H1 (cell line): ENCODE measurements around the gene LRRK1. TPM values are rescaled to one million over a fixed set of nuclear protein-coding genes. Genes with fewer than 3 reads are reported as not detected.

ENCODE experiments used
- CTCF ChIA-PET: fragments of 300-600 bp; sonication (Branson Sonifier 250); formaldehyde crosslinking; loops from one replicate; lab custom pipeline; 2021; ENCODE audit not compliant: partially characterized antibody; lab: Charles Lee
- POLR2A ChIA-PET: fragments of 300-600 bp; sonication (Branson Sonifier 250); formaldehyde crosslinking; loops from one replicate; lab custom pipeline; 2021; ENCODE audit warnings: inconsistent platforms; ENCODE audit not compliant: partially characterized antibody; lab: Charles Lee
- DNase-seq, 2 experiments: peaks; one replicate each; pipeline versions ENCODE4 v3.0.0 to v3.0.0-alpha.2; 2010 to 2022; ENCODE audit warnings: low spot score in 2 of 2, low read depth in 1 of 2, mixed read lengths in 1 of 2
- FAIRE-seq: peaks from 2 replicates; lab custom pipeline; 2011; peaks lifted over from hg19 to GRCh38; lab: Jason Lieb, UNC
- H2AFZ ChIP-seq: 2 replicates; pipeline ENCODE4 v1.8.1; 2012; ENCODE audit warnings: low read length, inconsistent platforms
- H2AK5ac ChIP-seq: 2 replicates; pipeline ENCODE4 v1.6.1; 2013; ENCODE audit warnings: low read depth, low read length
- H2BK120ac ChIP-seq: replicated peaks from 2 replicates; pipeline ENCODE3; 2013; ENCODE audit warnings: low read depth, low read length, inconsistent platforms
- H2BK12ac ChIP-seq: 2 replicates; pipeline ENCODE4 v1.6.1; 2013; ENCODE audit warnings: low read depth, low read length
- H2BK15ac ChIP-seq: 2 replicates; pipeline ENCODE4 v1.6.1; 2013; ENCODE audit warnings: low read length
- H2BK20ac ChIP-seq: 2 replicates; pipeline ENCODE4 v1.6.1; 2013; ENCODE audit warnings: low read length
- H2BK5ac ChIP-seq: 2 replicates; pipeline ENCODE4 v1.6.1; 2013; ENCODE audit warnings: low read depth, low read length
- H3K14ac ChIP-seq: 2 replicates; pipeline ENCODE4 v1.6.1; 2013; ENCODE audit warnings: inconsistent platforms; ENCODE audit not compliant: insufficient read length
- H3K18ac ChIP-seq: 2 replicates; pipeline ENCODE4 v1.6.1; 2013; ENCODE audit warnings: low read length; ENCODE audit errors: extremely low read depth
- H3K23ac ChIP-seq: 2 replicates; pipeline ENCODE4 v1.6.1; 2013; ENCODE audit warnings: inconsistent platforms; ENCODE audit not compliant: insufficient read length
- H3K23me2 ChIP-seq: 2 replicates; pipeline ENCODE4 v1.6.1; 2013; ENCODE audit warnings: low read depth, low read length
- H3K27ac ChIP-seq: 2 replicates; pipeline ENCODE4 v1.6.1; 2011; ENCODE audit warnings: low read depth, low read length, inconsistent platforms
- H3K27me3 ChIP-seq, 4 experiments: replicated peaks in 1 of 4; 1 replicate in 1 of 4; 2 replicates in 3 of 4; pipeline versions ENCODE4 v1.6.1 to v1.8.1; 2011 to 2013; ENCODE audit warnings: low read length in 3 of 4, mild to moderate bottlenecking in 3 of 4, inconsistent platforms in 2 of 4, mixed read lengths in 2 of 4, moderate library complexity in 1 of 4; ENCODE audit not compliant: control insufficient read depth in 3 of 4, insufficient read depth in 3 of 4; ENCODE audit errors: extremely low read depth in 1 of 4
- H3K36me3 ChIP-seq, 4 experiments: 2 replicates each; pipeline versions ENCODE4 v1.6.1 to v1.8.1; 2011 to 2013; ENCODE audit warnings: mild to moderate bottlenecking in 4 of 4, low read length in 3 of 4, moderate library complexity in 2 of 4, control low read depth in 1 of 4, inconsistent platforms in 1 of 4; ENCODE audit not compliant: insufficient read depth in 4 of 4, control insufficient read depth in 2 of 4
- H3K4ac ChIP-seq: replicated peaks from 2 replicates; pipeline ENCODE3; 2013; ENCODE audit warnings: low read length, low read depth, mixed read lengths, inconsistent platforms; ENCODE audit not compliant: insufficient read length
- H3K4me1 ChIP-seq, 4 experiments: replicated peaks in 1 of 4; 1 replicate in 1 of 4; 2 replicates in 3 of 4; pipeline versions ENCODE4 v1.6.1 to v1.8.1; 2011 to 2013; ENCODE audit warnings: low read length in 3 of 4, inconsistent platforms in 2 of 4, mixed read lengths in 1 of 4; ENCODE audit not compliant: insufficient read depth in 4 of 4, control insufficient read depth in 3 of 4
- H3K4me2 ChIP-seq, 2 experiments: 2 replicates each; pipeline versions ENCODE4 v1.6.1 to v1.8.1; 2011 to 2013; ENCODE audit warnings: low read depth in 2 of 2, low read length in 2 of 2, control low read depth in 1 of 2, inconsistent platforms in 1 of 2, mild to moderate bottlenecking in 1 of 2; ENCODE audit not compliant: insufficient read depth in 1 of 2
- H3K4me3 ChIP-seq, 4 experiments: fragments of 200-600, 300-600 bp in 1 of 4; sonication (generic), shearing (Covaris generic), sonication (Bioruptor Twin) in 1 of 4; 2 replicates each; pipeline versions ENCODE4 v1.5.1 to v1.8.1; 2011 to 2016; ENCODE audit warnings: low read length in 4 of 4, low read depth in 3 of 4, control low read depth in 2 of 4, inconsistent platforms in 2 of 4, mild to moderate bottlenecking in 2 of 4, mixed read lengths in 1 of 4, moderate library complexity in 1 of 4; ENCODE audit not compliant: insufficient read depth in 2 of 4; ENCODE audit errors: extremely low read depth in 1 of 4
- H3K56ac ChIP-seq: replicated peaks from 2 replicates; pipeline ENCODE3; 2013; ENCODE audit warnings: low read depth, mild to moderate bottlenecking, mixed read lengths, low read length, inconsistent platforms; ENCODE audit not compliant: insufficient read length
- H3K79me1 ChIP-seq: 2 replicates; pipeline ENCODE4 v1.6.1; 2013; ENCODE audit warnings: low read depth, low read length, control low read depth
- H3K79me2 ChIP-seq, 2 experiments: 2 replicates each; pipeline versions ENCODE4 v1.6.1 to v1.8.1; 2012 to 2013; ENCODE audit warnings: low read length in 2 of 2, mild to moderate bottlenecking in 2 of 2, inconsistent platforms in 1 of 2; ENCODE audit not compliant: insufficient read depth in 2 of 2, control insufficient read depth in 1 of 2
- H3K9ac ChIP-seq, 4 experiments: replicated peaks in 1 of 4; 1 replicate in 1 of 4; 2 replicates in 3 of 4; pipeline versions ENCODE4 v1.6.1 to v1.8.1; 2011 to 2013; ENCODE audit warnings: low read depth in 3 of 4, low read length in 3 of 4, control low read depth in 2 of 4, mild to moderate bottlenecking in 2 of 4, moderate library complexity in 2 of 4, inconsistent platforms in 1 of 4; ENCODE audit errors: extremely low read depth in 1 of 4
- H3K9me3 ChIP-seq, 2 experiments: 2 replicates each; pipeline versions ENCODE4 v1.6.1 to v1.8.1; 2012 to 2013; ENCODE audit warnings: mild to moderate bottlenecking in 2 of 2, moderate library complexity in 2 of 2, control low read depth in 1 of 2, inconsistent platforms in 1 of 2, low read depth in 1 of 2, low read length in 1 of 2, mixed read lengths in 1 of 2; ENCODE audit not compliant: insufficient read depth in 2 of 2
- H4K20me1 ChIP-seq, 2 experiments: replicated peaks in 1 of 2; 2 replicates each; pipeline versions ENCODE3 to v1.8.1; 2011 to 2013; ENCODE audit warnings: inconsistent platforms in 2 of 2, low read length in 2 of 2, mild to moderate bottlenecking in 1 of 2; ENCODE audit not compliant: insufficient read depth in 2 of 2, control insufficient read depth in 1 of 2
- H4K5ac ChIP-seq: 2 replicates; pipeline ENCODE4 v1.6.1; 2013; ENCODE audit warnings: low read length, low read depth, mixed read lengths, inconsistent platforms; ENCODE audit not compliant: insufficient read length
- H4K8ac ChIP-seq: 2 replicates; pipeline ENCODE4 v1.8.0; 2013; ENCODE audit warnings: mild to moderate bottlenecking, moderate library complexity, low read length, inconsistent platforms; ENCODE audit not compliant: insufficient read depth; ENCODE audit errors: extremely low read depth
- H4K91ac ChIP-seq: replicated peaks from 2 replicates; pipeline ENCODE3; 2013; ENCODE audit warnings: low read length, mixed read lengths, inconsistent platforms; ENCODE audit not compliant: insufficient read length
- EP300 ChIP-seq, 2 experiments: IDR thresholded peaks; 1 replicate in 1 of 2; 2 replicates in 1 of 2; pipeline ENCODE4 v1.6.1; 2011 to 2012; ENCODE audit warnings: low read depth in 2 of 2, low read length in 2 of 2, mild to moderate bottlenecking in 2 of 2, borderline replicate concordance in 1 of 2, inconsistent platforms in 1 of 2, moderate library complexity in 1 of 2
- WGBS, 2 experiments: shearing (Covaris generic) in 1 of 2; methylation state at CpG; one replicate each; pipeline versions ENCODE4 v1.1.6 to v1.1.7; 2013 to 2015; ENCODE audit warnings: low lambda C conversion rate in 2 of 2, mixed read lengths in 2 of 2, inconsistent platforms in 1 of 2, low coverage in 1 of 2, missing lambda C conversion rate in 1 of 2; ENCODE audit not compliant: insufficient replicate concordance in 2 of 2, insufficient coverage in 1 of 2, insufficient read length in 1 of 2; ENCODE audit errors: extremely low coverage in 1 of 2, missing lambda C conversion rate in 1 of 2; 5-methylcytosine and 5-hydroxymethylcytosine counted together
- polyA plus RNA-seq, 7 experiments: library from polyadenylated mRNA; depleted of rRNA in 3 of 7; stranded (reverse) in 5 of 7; unstranded in 2 of 7; fragments of >200 nt in 5 of 7; fragments of 200-250 nt in 2 of 7; gene quantifications; 1 replicate in 5 of 7; 2 replicates in 1 of 7; 4 replicates in 1 of 7; pipeline versions ENCODE4 v1.2.1 to v1.2.3, GENCODE V29; 2011 to 2013; ENCODE audit warnings: missing spikeins in 2 of 7, mixed read lengths in 2 of 7
- total RNA-seq: library from RNA; stranded (reverse); fragmentation: NEBNext Ultra II Directional; extraction: Animal tissue kit (Norgen Biotek cat#: 25700); gene quantifications from 2 replicates; pipeline ENCODE4 v1.2.1, GENCODE V29; 2021

Gene LRRK1
- total and polyA plus RNA-seq, 2 of the 8 experiments (the other 6 are each of a cell fraction or from before 2014, with no cell fraction given): 1.2 to 3.6 TPM

DNA sequence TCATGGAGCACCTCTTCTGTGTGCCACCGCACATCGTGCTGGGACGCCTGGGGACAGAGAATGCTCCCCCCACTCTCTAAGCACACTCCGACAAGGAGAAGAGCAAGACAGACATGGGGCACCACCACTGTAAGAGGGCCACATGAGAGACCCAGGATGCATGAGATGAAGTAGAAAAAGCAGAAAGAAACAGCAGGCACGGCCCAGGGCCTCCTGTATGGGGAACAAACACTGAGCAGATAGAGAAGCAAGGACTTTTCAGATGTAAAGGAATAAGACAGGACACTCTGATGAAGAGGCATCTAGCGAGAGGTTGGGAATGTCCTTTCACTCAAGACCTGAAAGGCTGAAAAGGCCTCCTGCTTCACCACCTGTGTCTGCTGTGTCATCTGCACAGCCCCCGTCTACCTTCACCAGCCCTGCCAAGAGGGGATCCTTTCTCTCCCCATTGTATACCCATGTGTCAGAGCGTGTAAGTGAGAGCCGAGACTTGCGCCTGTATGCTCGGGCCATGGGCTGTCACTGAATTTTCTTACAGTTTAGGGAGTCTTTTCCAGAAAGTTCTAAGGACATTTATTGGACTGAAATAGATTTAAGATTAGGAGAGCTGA is 125.6 kb downstream of the LRRK1 start:
- ChIA-PET POLR2A (no interaction called here), CTCF (interaction anchor here (1.1 to 1.3 kb wide), 2 partner anchors 28 to 29 kb away, joined by 4 to 6 read pairs; no protein-coding TSS in a partner anchor)
- no peak overlapping the region for H2BK120ac ChIP-seq
- no peak overlapping the region for H3K9ac ChIP-seq
- no peaks in the 10 kb centered on the region for H3K79me2 ChIP-seq
- no peak overlapping the region for H3K27ac ChIP-seq
- H3K56ac ChIP-seq: no peak overlapping the region
- no peak overlapping the region for H4K8ac ChIP-seq
- 0 out of 7 replicates have a peak, but pooled peaks cover 0 to 2% (median 0%) of the 10 kb centered on the region in 4 experiments for H3K27me3 ChIP-seq
- H2BK20ac ChIP-seq: no peak overlapping the region
- no peak overlapping the region for H4K91ac ChIP-seq
- TF ChIP-seq EP300 (IDR thresholded peaks at IDR 0.05; ENCODE audit: borderline replicate concordance in 1 of 2, low read depth in 2 of 2, low read length in 2 of 2): no peak
- peaks cover 0 to 9% (median 5%) of the 10 kb centered on the region in 4 experiments; a peak in 6 of 7 replicates for H3K4me1 ChIP-seq
- peak overlapping the region; percentile 11; the same call in 1 of the 2 replicates for H2BK12ac ChIP-seq
- peak overlapping the region; percentile 84; the same call in 1 of the 2 replicates for H2BK15ac ChIP-seq
- no peak for FAIRE-seq
- H3K36me3 ChIP-seq: no peaks in the 10 kb centered on the region
- H2AK5ac ChIP-seq: no peak overlapping the region
- H4K20me1 ChIP-seq: no peaks in the 10 kb centered on the region
- DNase-seq: peak in 1 of 2 experiments; percentile 33
- WGBS, 2 experiments: 97% methylated on average over 11 of the region's 11 CpGs; no CpG with 5 or more reads in 1 of the 2 experiments
- no peak overlapping the region for H3K4me2 ChIP-seq
- H4K5ac ChIP-seq: no peak overlapping the region
- H3K23ac ChIP-seq: no peak overlapping the region
- no peak overlapping the region for H3K14ac ChIP-seq
- H3K18ac ChIP-seq: peak overlapping the region; percentile 38; the same call in 1 of the 2 replicates
- no peak overlapping the region for H3K4ac ChIP-seq
- no peaks in the 10 kb centered on the region for H3K79me1 ChIP-seq
- H2BK5ac ChIP-seq: no peak overlapping the region
- no peak overlapping the region for H2AFZ ChIP-seq
- no peaks in the 10 kb centered on the region for H3K23me2 ChIP-seq
- no peaks in the 10 kb centered on the region for H3K9me3 ChIP-seq
- no peak overlapping the region for H3K4me3 ChIP-seq
